ENCODE results near the gene ABCC6.
A peak's percentile ranks its signal among the peaks of the same experiment; 100 is the strongest.
"Not testable (repeated sequence)": the region's sequence is repeated elsewhere in the genome, so short reads cannot be mapped to it uniquely, and the experiment has no call there.

ABCC6 gene

DNA sequence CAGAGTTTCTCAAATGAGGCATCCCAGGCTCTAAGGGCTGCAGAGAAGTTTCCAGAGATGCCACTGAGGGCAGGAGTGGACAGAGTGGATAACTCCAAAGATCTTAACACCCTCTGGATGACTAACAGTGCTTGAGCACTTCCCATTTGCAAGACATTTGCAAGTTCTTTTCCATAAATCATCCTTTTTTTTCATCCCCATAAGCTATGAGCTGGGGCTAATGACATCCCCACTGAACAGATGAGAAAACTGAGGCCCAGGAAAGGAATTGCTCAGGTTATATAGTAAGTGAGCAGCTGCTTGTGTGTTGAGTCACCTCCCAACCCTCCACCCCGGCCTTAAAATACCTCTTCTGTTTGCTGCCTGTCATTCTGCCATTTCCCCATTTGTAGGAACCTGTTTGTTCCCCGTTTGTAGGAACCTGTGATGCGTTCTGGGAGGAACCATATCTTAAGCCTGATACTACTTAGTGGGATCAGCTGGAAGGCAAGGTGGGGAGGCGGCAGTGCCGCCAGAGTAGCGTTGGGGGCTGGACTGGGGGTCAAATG is 15.4 kb downstream of the ABCC6 start:
- H3K9me3 Mint-ChIP-seq; H3K36me3 Mint-ChIP-seq; H3K4me1 Mint-ChIP-seq; ATAC-seq (ENCODE audit: low read depth); DNase-seq (ENCODE audit: low spot score in 2 of 2); H3K4me3 Mint-ChIP-seq; H3K27ac Mint-ChIP-seq; H3K27me3 Mint-ChIP-seq: not testable (repeated sequence)

DNA sequence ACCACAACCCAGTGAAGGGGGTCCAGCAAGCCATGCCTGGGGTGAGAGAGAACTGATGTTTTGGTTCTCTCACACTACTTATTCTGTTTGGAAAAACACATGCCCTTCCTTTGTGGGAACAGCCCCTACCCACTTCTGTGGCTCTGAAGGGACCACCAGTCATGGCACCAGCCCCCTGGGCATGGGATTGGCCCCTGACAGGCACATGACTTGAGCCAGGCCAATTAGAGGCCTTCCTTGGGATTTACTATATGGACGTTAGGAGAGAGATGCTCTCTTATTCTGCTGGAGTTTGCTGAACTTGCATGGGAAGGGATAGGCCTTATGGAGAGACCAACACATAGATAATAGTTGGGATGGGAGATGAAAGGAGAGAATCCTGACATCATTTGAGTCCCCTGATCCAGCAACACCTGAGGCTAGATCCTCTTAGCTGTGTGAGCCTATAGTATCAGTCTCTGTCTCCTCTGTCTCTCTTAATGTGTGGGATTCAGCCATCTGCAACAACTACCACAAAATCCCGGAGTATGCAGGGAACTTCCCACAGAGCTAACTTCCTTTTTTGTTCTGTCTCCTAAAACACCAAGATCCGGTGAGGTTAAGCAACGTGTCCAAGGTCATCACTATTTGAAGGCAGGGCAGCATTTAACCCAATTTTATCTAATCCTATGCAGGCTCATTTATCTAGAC is 16.1 kb downstream of the ABCC6 start:
- DNase-seq (ENCODE audit: low spot score in 2 of 2); H3K9me3 Mint-ChIP-seq; H3K36me3 Mint-ChIP-seq; H3K4me1 Mint-ChIP-seq; H3K27ac Mint-ChIP-seq; ATAC-seq (ENCODE audit: low read depth); H3K4me3 Mint-ChIP-seq; H3K27me3 Mint-ChIP-seq: not testable (repeated sequence)

DNA sequence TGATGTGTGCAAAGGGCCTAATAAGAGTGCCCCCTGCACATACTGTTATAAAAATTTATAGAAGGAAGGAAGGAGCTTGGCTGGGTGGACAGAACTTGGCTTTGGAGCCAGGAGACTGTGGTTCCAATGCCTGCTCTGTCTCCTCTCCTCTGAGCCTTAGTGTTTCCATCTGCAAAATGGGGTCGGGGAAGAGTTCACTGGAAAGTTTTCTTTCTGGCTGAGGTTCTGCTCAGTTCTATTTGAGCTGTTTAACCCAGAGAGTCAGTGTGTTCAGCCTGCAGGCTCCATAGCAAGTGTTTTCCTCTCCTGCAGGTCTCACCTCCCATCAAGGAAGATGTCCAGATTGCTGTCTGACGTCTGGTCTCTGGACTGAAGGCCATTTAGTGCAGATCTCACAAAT is 17.4 kb downstream of the ABCC6 start:
- not testable (repeated sequence) for H3K27ac Mint-ChIP-seq; H3K4me1 Mint-ChIP-seq; ATAC-seq (ENCODE audit: low read depth); H3K4me3 Mint-ChIP-seq; H3K36me3 Mint-ChIP-seq; H3K27me3 Mint-ChIP-seq; H3K9me3 Mint-ChIP-seq; DNase-seq (ENCODE audit: low spot score in 2 of 2)

DNA sequence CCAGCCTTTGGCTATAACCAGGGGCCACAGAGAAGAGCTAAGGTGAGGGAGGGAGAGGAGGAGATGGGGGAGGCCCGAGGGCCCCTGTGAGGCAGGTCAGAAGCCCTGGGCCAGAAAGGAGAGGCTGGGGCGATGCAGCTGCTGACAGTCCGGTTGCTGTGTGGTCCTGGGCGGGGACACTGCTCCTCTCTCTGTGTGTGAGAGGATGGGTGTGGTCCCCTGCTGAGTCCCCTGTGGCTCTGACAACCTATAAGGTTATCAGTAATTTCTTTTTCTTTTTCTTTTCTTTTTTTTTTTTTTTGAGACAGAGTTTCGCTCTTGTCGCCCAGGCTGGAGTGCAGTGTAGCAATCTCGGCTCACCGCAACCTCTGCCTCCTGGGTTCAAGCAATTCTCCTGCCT is 18.7 kb downstream of the ABCC6 start:
- not testable (repeated sequence) for H3K36me3 Mint-ChIP-seq; H3K4me1 Mint-ChIP-seq; DNase-seq (ENCODE audit: low spot score in 2 of 2); H3K9me3 Mint-ChIP-seq; H3K27me3 Mint-ChIP-seq
- ATAC-seq (ENCODE audit: low read depth): peak; percentile 70
- Mint-ChIP-seq H3K27ac (peak overlapping the region; percentile 60), H3K4me3 (peak overlapping the region; percentile 29)

DNA sequence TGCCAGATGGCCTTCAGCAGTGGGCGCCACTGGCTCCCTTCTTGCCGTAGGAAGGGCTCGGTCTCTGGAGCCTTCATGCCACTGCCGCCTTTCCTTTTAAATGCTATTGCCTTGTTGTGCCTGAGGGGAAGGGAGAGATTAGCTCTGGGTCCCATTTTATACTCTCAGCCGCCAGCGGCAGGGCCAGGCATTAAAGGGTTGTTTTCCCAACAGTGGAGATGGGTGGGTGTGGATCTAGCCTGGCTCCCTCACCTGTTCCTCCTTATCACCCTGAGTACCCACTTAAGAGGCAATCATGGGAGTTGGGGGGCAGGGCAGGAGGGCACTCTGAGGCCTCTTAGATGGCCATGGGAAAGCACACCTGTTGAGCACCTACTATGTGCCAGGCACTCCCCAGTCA is 19.8 kb downstream of the ABCC6 start:
- H3K4me3 Mint-ChIP-seq; H3K9me3 Mint-ChIP-seq; H3K4me1 Mint-ChIP-seq; H3K27ac Mint-ChIP-seq; H3K27me3 Mint-ChIP-seq; DNase-seq (ENCODE audit: low spot score in 2 of 2); H3K36me3 Mint-ChIP-seq; ATAC-seq (ENCODE audit: low read depth): not testable (repeated sequence)

DNA sequence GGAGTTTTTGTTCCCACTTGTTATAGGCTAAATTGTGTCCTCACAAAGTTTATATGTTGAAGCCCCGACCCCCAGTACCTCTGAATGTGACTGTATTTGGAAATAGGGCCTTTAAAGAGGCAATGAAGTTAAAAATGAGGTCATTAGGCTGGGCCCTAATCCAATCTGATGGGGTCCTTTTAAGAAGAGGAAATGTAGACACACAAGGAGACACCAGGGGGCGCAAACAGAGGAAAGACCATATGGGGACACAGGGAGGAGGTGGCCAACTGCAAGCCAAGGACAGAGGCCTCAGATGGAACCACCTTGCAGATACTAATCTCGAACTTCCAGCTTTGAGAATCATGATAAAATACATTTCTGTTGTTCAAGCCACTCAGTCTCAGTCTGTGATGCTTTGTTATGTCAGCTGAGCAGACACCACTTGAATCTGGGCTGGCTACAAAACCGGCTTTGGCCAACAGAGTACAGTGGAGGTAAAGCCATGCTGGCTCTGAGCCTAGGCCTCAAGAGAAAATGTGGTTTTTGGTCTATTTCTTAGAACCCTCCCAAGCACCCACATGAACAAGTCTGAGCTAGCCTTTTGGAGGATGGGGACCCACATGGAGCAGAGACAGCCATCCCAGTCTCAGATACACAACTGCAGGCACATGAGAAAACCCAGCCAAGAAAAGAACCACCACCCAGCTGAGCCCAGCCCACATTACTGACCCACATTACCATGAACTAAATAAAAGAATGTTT is 20.7 kb downstream of the ABCC6 start:
- H3K4me1 Mint-ChIP-seq; H3K36me3 Mint-ChIP-seq; H3K9me3 Mint-ChIP-seq; H3K27me3 Mint-ChIP-seq; DNase-seq (ENCODE audit: low spot score in 2 of 2); H3K4me3 Mint-ChIP-seq: not testable (repeated sequence)
- peak overlapping the region; percentile 52 for H3K27ac Mint-ChIP-seq
- ATAC-seq (ENCODE audit: low read depth): peak; percentile 11

DNA sequence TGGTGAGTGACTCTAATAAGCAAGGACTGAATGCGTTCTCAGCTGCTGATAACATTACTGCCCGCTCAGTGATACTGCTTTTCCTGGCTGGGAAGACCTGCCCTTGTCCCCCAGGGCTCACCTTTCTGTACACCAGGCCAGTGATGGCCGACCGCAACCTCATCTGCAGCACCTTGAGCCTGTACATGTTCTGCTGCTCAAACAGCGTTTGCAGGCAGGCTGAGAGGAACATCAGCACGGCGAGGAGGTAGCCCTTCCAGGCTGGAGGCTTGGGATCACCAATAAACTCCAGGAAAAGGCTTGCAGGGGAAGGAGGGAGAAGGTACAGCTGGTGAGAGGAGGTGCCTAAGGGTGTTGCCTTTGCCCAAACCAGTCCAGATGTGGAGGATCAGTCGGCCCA is 21.4 kb downstream of the ABCC6 start:
- not testable (repeated sequence) for H3K36me3 Mint-ChIP-seq; H3K27ac Mint-ChIP-seq; H3K27me3 Mint-ChIP-seq; DNase-seq (ENCODE audit: low spot score in 2 of 2); ATAC-seq (ENCODE audit: low read depth); H3K4me3 Mint-ChIP-seq; H3K9me3 Mint-ChIP-seq
- H3K4me1 Mint-ChIP-seq: peaks cover 12% of the 10 kb centered on the region

DNA sequence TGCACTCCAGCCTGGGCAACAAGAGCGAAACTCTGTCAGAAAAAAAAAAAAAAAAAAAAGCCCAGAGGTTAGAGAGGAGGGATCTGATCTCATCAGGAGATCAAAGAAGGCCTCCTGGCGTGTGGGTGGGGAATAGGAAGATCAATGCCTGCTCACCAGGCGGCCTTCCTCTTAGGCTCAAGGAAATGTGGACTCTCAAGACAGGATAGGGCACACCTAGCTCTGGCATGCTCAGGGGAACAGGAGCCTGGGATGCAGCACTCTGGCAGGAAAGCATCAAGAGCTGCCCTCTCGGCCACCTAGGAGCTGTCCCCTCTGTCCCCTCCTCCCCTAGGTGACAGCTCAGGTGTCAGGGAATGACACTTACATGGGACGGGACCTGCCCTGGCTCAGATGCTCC is 22.9 kb downstream of the ABCC6 start:
- H3K36me3 Mint-ChIP-seq; H3K27me3 Mint-ChIP-seq; H3K27ac Mint-ChIP-seq; DNase-seq (ENCODE audit: low spot score in 2 of 2); H3K4me3 Mint-ChIP-seq; ATAC-seq (ENCODE audit: low read depth); H3K9me3 Mint-ChIP-seq: not testable (repeated sequence)
- peaks cover 12% of the 10 kb centered on the region for H3K4me1 Mint-ChIP-seq

DNA sequence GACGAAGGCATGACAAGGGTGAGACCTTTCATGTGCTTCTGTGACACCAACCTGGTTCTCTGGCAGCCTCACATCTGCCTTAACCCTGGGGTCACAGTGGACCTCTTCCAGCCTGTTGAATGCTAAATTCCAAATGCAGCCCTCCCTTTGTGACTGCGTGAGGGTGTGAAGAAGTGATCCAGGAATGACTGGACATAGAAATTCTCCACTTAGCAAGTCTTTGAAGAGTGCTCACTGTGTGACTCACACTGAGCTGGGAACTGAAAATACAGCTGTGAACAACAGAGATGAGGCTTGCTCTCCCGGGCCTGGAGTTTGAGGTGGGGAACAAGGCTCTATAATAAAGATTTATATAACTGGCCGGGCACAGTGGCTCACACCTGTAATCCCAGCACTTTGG is 23.9 kb downstream of the ABCC6 start:
- not testable (repeated sequence) for H3K9me3 Mint-ChIP-seq; H3K4me3 Mint-ChIP-seq; DNase-seq (ENCODE audit: low spot score in 2 of 2); H3K27me3 Mint-ChIP-seq; H3K36me3 Mint-ChIP-seq; ATAC-seq (ENCODE audit: low read depth); H3K27ac Mint-ChIP-seq
- peaks cover 14% of the 10 kb centered on the region for H3K4me1 Mint-ChIP-seq

DNA sequence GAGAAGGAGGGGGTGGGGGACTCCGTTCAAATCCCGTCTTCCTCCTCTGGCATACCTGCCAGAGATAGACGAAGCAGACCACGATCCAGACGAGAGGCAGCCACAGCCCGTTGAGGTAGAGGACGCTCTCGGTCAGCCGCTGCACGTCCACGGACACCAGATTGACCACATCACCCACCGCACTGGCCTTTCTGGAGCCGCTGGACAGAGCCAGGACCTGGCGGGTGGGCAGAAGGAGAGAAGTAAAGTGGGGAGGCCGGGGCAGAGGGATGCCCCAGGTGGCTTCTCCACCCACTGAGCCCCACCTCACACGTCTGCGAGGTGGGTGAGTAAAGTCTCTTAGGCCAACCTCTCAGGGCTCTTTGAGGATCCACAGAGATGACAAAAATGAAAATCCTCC is 25.3 kb downstream of the ABCC6 start:
- no peak overlapping the region for H3K27ac Mint-ChIP-seq
- no peak for DNase-seq (ENCODE audit: low spot score in 2 of 2)
- H3K9me3 Mint-ChIP-seq: no peaks in the 10 kb centered on the region
- ATAC-seq (ENCODE audit: low read depth): no peak
- H3K4me3 Mint-ChIP-seq: no peak overlapping the region
- H3K27me3 Mint-ChIP-seq: no peaks in the 10 kb centered on the region
- H3K4me1 Mint-ChIP-seq: peaks cover 12% of the 10 kb centered on the region
- H3K36me3 Mint-ChIP-seq: no peaks in the 10 kb centered on the region

DNA sequence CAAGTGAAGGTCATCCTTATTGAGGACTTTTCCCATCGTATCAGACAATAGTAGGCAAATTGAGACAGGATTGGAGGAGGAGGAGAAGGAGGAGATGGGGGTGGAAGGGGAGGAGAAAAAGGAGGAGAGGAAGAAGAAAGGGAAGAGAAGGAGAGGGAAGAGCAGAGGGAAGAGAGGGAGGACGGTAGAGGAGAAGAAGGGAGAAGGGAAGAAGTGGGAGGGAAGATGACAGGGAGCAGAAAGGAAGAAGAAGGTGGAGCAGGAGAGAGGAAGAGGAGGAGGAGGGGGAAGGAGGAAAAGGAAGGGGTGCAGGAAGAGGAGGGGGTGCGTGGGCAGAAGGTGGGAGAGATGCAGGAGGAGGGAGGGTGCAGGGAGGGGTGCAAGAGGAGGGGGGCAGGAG is 26.0 kb downstream of the ABCC6 start:
- Mint-ChIP-seq H3K27me3 (peaks cover under 1% of the 10 kb centered on the region), H3K27ac (peak overlapping the region; percentile 10), H3K4me1 (peaks cover 14% of the 10 kb centered on the region), H3K4me3 (no peak overlapping the region), H3K36me3 (no peaks in the 10 kb centered on the region), H3K9me3 (no peaks in the 10 kb centered on the region)
- DNase-seq (ENCODE audit: low spot score in 2 of 2): no peak
- no peak for ATAC-seq (ENCODE audit: low read depth)

DNA sequence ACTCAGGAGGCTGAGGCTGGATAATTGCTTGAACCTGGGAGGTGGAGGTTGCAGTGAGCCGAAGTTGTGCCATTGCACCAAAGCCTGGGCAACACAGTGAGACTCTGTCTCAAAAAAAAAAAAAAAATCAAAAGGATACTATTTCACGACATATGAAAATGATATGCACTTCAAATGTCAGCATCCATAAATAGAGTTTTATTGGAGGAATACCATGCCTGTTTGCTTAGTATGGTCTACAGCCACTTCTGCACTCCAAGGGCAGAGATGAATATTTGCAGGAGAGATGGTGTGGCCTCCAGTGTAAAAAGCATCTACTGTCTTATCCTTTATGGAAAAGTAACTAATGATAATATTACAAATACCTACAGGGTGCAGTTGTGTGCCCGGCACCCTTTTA is 27.2 kb downstream of the ABCC6 start:
- H3K36me3 Mint-ChIP-seq: no peaks in the 10 kb centered on the region
- no peak overlapping the region for H3K4me3 Mint-ChIP-seq
- DNase-seq (ENCODE audit: low spot score in 2 of 2) (no peak), ATAC-seq (ENCODE audit: low read depth) (no peak)
- peaks cover 11% of the 10 kb centered on the region for H3K27me3 Mint-ChIP-seq
- H3K4me1 Mint-ChIP-seq: peaks cover 13% of the 10 kb centered on the region
- H3K9me3 Mint-ChIP-seq: no peaks in the 10 kb centered on the region
- H3K27ac Mint-ChIP-seq: no peak overlapping the region

DNA sequence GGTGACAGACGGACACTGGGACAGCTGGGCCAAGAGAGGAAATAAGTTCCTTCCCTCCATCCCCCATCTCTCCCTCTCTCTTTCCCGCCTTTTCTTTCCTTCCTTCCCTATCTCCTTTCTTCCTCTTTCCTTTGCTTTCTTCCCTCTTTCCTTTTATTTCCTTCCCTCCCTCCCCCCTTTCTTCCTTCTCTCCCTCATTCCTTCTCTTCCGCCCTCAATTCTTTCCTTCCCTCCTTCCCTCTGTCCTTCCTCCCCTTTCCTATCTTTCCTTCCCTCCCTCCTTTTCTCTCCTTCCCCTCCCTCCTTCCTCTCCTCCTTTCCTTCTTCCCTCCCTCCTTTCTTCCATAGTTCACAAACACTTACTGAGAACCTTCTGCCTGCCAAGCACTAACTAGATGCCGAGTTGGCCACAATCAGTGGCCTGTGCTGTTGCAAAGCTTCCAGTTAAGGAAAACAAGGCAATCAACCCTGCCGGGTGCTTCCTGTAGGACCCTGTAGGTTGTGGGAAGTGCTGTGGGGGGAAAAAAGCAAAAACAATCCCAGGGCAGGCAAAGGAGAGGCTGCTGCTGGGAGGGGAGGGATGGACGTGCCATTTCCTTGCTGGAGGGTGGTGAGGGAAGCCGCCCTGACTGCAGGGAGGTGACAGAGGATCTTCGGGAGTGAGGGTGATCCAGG is 31.7 kb downstream of the ABCC6 start:
- Mint-ChIP-seq H3K27me3 (peaks cover 19% of the 10 kb centered on the region), H3K36me3 (no peaks in the 10 kb centered on the region), H3K9me3 (no peaks in the 10 kb centered on the region), H3K4me3 (no peak overlapping the region), H3K4me1 (peaks cover 11% of the 10 kb centered on the region), H3K27ac (no peak overlapping the region)
- ATAC-seq (ENCODE audit: low read depth): no peak
- DNase-seq (ENCODE audit: low spot score in 2 of 2): no peak

DNA sequence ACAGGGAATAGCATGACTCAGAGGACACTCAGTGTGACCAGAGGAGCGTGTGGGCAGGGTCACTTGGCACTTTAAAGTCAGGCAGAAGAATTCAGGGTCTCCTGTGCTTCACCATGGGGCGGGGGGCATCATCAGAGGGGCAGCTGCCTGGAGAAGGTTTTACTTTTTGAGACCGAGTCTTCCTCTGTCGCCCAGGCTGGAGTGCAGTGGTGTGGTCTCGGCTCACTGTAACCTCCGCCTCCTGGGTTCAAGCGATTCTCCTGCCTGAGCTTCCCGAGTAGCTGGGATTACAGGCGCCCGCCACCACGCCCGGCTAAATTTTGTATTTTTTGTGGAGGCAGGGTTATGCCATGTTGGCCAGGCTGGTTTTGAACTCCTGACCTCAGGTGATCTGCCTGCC is 32.3 kb downstream of the ABCC6 start:
- not testable (repeated sequence) for DNase-seq (ENCODE audit: low spot score in 2 of 2); H3K9me3 Mint-ChIP-seq; H3K36me3 Mint-ChIP-seq; H3K27ac Mint-ChIP-seq; H3K4me3 Mint-ChIP-seq; ATAC-seq (ENCODE audit: low read depth)
- Mint-ChIP-seq H3K27me3 (peaks cover 19% of the 10 kb centered on the region), H3K4me1 (peaks cover 11% of the 10 kb centered on the region)
